ENCODE results near the gene MTG1.

DNA sequence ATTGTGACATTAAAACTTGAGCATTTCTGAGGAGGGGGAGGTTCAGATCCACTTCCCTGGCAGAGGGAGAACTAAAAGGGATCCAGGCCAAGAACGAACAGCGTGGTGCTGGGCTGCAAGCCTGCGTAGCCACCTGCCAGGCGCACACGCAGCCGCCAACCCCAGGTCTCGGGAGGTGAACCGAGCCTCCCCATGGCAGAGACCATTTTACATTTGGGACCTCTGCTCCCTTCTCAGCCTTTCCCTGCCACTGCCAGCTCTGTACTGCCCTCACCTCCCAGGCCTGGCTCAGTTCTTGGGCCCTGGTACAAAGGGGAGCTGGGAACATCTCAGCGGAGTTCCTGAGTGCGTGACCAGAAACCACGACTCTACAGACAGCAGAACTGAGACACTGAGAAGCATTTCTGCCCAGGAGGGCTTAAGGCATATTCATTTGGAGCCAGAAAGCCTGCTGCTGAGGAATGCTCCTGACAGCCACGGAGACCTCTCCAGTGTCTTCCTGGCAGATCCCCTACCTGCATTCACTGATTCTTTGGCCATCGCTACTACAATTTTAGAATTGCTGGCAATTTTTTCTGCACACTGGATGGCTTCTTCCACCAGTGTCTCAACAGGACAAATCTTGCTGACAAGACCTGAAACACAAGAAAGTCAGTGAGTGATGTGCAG is 28.4 kb upstream of the MTG1 start:
- TF ChIP-seq, protein P1, sequence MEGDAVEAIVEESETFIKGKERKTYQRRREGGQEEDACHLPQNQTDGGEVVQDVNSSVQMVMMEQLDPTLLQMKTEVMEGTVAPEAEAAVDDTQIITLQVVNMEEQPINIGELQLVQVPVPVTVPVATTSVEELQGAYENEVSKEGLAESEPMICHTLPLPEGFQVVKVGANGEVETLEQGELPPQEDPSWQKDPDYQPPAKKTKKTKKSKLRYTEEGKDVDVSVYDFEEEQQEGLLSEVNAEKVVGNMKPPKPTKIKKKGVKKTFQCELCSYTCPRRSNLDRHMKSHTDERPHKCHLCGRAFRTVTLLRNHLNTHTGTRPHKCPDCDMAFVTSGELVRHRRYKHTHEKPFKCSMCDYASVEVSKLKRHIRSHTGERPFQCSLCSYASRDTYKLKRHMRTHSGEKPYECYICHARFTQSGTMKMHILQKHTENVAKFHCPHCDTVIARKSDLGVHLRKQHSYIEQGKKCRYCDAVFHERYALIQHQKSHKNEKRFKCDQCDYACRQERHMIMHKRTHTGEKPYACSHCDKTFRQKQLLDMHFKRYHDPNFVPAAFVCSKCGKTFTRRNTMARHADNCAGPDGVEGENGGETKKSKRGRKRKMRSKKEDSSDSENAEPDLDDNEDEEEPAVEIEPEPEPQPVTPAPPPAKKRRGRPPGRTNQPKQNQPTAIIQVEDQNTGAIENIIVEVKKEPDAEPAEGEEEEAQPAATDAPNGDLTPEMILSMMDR (IDR thresholded peaks at IDR 0.05; ENCODE audit: low read length), result no peak
- TF ChIP-seq EZH2 (IDR thresholded peaks at IDR 0.05; ENCODE audit: borderline replicate concordance, low read length), result no peak
